GM12891 (cell line): ENCODE measurements around the gene ALDH1A1.

Source experiments
- DNase-seq: peaks from one replicate; pipeline ENCODE4 v3.0.0; 2011; ENCODE audit warnings: low spot score; ENCODE audit not compliant: insufficient read length
- FAIRE-seq: peaks from 2 replicates; lab custom pipeline; 2011; peaks lifted over from hg19 to GRCh38; lab: Jason Lieb, UNC
- PAX5 ChIP-seq: IDR thresholded peaks from 2 replicates; pipeline ENCODE4 v1.6.1; 2011; ENCODE audit warnings: low read length, moderate library complexity, mild to moderate bottlenecking; ENCODE audit not compliant: insufficient read depth, severe bottlenecking
- POLR2A ChIP-seq: IDR thresholded peaks from 2 replicates; pipeline ENCODE4 v1.6.1; 2011; ENCODE audit warnings: low read depth, low read length, control low read depth
- POLR2AphosphoS5 ChIP-seq: IDR thresholded peaks from 2 replicates; pipeline ENCODE4 v1.6.1; 2011; ENCODE audit warnings: low read depth, low read length, control low read depth
- POU2F2 ChIP-seq: IDR thresholded peaks from 2 replicates; pipeline ENCODE4 v1.6.1; 2011; ENCODE audit warnings: low read depth, mild to moderate bottlenecking, control low read depth, low read length, moderate library complexity
- SPI1 ChIP-seq: IDR thresholded peaks from 2 replicates; pipeline ENCODE4 v1.6.1; 2011; ENCODE audit warnings: low read depth, low read length, control low read depth
- TAF1 ChIP-seq: IDR thresholded peaks from 2 replicates; pipeline ENCODE4 v1.6.1; 2011; ENCODE audit warnings: low read depth, low read length, control low read depth

ALDH1A1 gene

GRCh38 chr9:72980600-72981265, 27.9 kb upstream of the ALDH1A1 start:
- FAIRE-seq = no peak
- no peak for DNase-seq
- no peak for TF ChIP-seq POLR2A
- TF ChIP-seq PAX5 = no peak
- no peak for TF ChIP-seq SPI1
- TF ChIP-seq POU2F2 = no peak

GRCh38 chr9:72980183-72980582, 27.3 kb upstream of the ALDH1A1 start:
- DNase-seq (no peak), FAIRE-seq (no peak)
- TF ChIP-seq POU2F2 = no peak
- TF ChIP-seq PAX5 = no peak
- TF ChIP-seq TAF1 = no peak
- TF ChIP-seq SPI1 = no peak
- TF ChIP-seq POLR2A = no peak
- TF ChIP-seq POLR2AphosphoS5 = no peak

- no peak for FAIRE-seq
- no peak for DNase-seq
These were observed 26.7 kb upstream of the ALDH1A1 start for GRCh38 chr9:72979405-72980100.

GRCh38 chr9:72978744-72979143, 25.9 kb upstream of the ALDH1A1 start:
- no peak for DNase-seq
- TF ChIP-seq SPI1 (no peak), TAF1 (no peak), POLR2AphosphoS5 (no peak), POU2F2 (no peak), PAX5 (no peak), POLR2A (no peak)
- FAIRE-seq = no peak

More at GRCh38 chr9:72979405-72980100, 26.7 kb upstream of the ALDH1A1 start:
- no peak for TF ChIP-seq POLR2A

- FAIRE-seq = no peak
- TF ChIP-seq SPI1 (no peak), TAF1 (no peak), POU2F2 (no peak), POLR2A (no peak), POLR2AphosphoS5 (no peak), PAX5 (no peak)
- DNase-seq = no peak
These were observed 24.8 kb upstream of the ALDH1A1 start for GRCh38 chr9:72977670-72978069.

GRCh38 chr9:72974501-72974900, 21.6 kb upstream of the ALDH1A1 start:
- TF ChIP-seq TAF1 (no peak), POU2F2 (no peak), POLR2AphosphoS5 (no peak), POLR2A (no peak), PAX5 (no peak), SPI1 (no peak)
- DNase-seq (no peak), FAIRE-seq (no peak)

- FAIRE-seq (no peak), DNase-seq (no peak)
- TF ChIP-seq POLR2AphosphoS5 = no peak
- TF ChIP-seq TAF1 = no peak
- TF ChIP-seq SPI1 = no peak
- TF ChIP-seq POLR2A = no peak
- no peak for TF ChIP-seq PAX5
- no peak for TF ChIP-seq POU2F2
These were observed 19.8 kb upstream of the ALDH1A1 start for GRCh38 chr9:72972636-72973035.

GRCh38 chr9:72971411-72971810, 18.6 kb upstream of the ALDH1A1 start:
- no peak for TF ChIP-seq SPI1
- no peak for TF ChIP-seq TAF1
- no peak for TF ChIP-seq POLR2AphosphoS5
- TF ChIP-seq PAX5 = no peak
- no peak for TF ChIP-seq POU2F2
- TF ChIP-seq POLR2A = no peak
- FAIRE-seq (no peak), DNase-seq (no peak)

GRCh38 chr9:72960446-72960845, 7.6 kb upstream of the ALDH1A1 start:
- no peak for FAIRE-seq
- TF ChIP-seq POLR2AphosphoS5 = no peak
- 0 out of 2 replicates have a peak, but pooled peaks have one; percentile 13 for TF ChIP-seq SPI1
- no peak for DNase-seq

- FAIRE-seq (no peak), DNase-seq (no peak)
- TF ChIP-seq POLR2AphosphoS5 (no peak), SPI1 (no peak), TAF1 (no peak), POLR2A (no peak), PAX5 (no peak), POU2F2 (no peak)
These were observed 5.8 kb upstream of the ALDH1A1 start for GRCh38 chr9:72958485-72959281.
